Thyroid gland (tissue), 4 donors: ENCODE data around the gene PSMB11. TPM values are rescaled to one million over a fixed set of nuclear protein-coding genes. Genes with fewer than 3 reads are reported as not detected.

Experiments
- DNase-seq, 2 donors: peaks; one replicate each; pipeline ENCODE4 v3.0.0-alpha.2; 2019
- H3K27ac ChIP-seq, 3 donors: fragments of 200-600 bp; sonication (generic); 1 replicate in 2 of 3; 2 replicates in 1 of 3; pipeline ENCODE4 v1.5.1; 2016 to 2019; ENCODE audit warnings: mild to moderate bottlenecking in 1 of 3, moderate library complexity in 1 of 3
- H3K27me3 ChIP-seq: fragments of 200-600 bp; sonication (generic); one replicate; pipeline ENCODE4 v1.5.1; 2019
- H3K36me3 ChIP-seq, 2 donors: fragments of 200-600 bp; sonication (generic); one replicate each; pipeline ENCODE4 v1.5.1; 2016 to 2019
- H3K4me1 ChIP-seq, 2 donors: fragments of 200-600 bp; sonication (generic); one replicate each; pipeline ENCODE4 v1.5.1; 2017 to 2019
- H3K4me3 ChIP-seq, 3 donors: fragments of 200-600 bp; sonication (generic); replicated peaks in 1 of 3; 1 replicate in 2 of 3; 2 replicates in 1 of 3; pipeline ENCODE4 v1.5.1; 2016; ENCODE audit warnings: mild to moderate bottlenecking in 1 of 3
- H3K9me3 ChIP-seq: fragments of 200-600 bp; sonication (generic); one replicate; pipeline ENCODE4 v1.5.1; 2017
- CTCF ChIP-seq, 6 experiments: fragments of 200-600 bp in 3 of 6; fragments of 450-650 bp in 3 of 6; sonication (generic) in 3 of 6; IDR thresholded peaks; one replicate each; pipeline ENCODE4 v1.5.1; 2016 to 2019; ENCODE audit warnings: antibody characterized with exemption in 6 of 6, mild to moderate bottlenecking in 2 of 6, inconsistent platforms in 1 of 6, moderate library complexity in 1 of 6
- POLR2A ChIP-seq, 2 donors: fragments of 450-650 bp; IDR thresholded peaks; one replicate each; pipeline ENCODE4 v1.6.1; 2017; ENCODE audit warnings: antibody characterized with exemption in 2 of 2, mild to moderate bottlenecking in 2 of 2, moderate library complexity in 1 of 2
- WGBS, 2 donors: methylation state at CpG; one replicate each; pipeline ENCODE4 v1.1.5; 2017; 5-methylcytosine and 5-hydroxymethylcytosine counted together
- intact Hi-C: fragments of 100-400 bp; cut with DNase I; formaldehyde crosslinking; loops from one replicate; pipeline ENCODE4 v1.15.1; 2023
- total RNA-seq, 4 donors: library from RNA; depleted of rRNA; stranded (reverse); fragments of >200 nt; gene quantifications; one replicate each; pipeline ENCODE4 v1.2.3, GENCODE V29; 2016

The PSMB11 gene
- total RNA-seq, 4 donors from 2014 or later = not detected

GRCh38 chr14:23085458-23085857, 43.4 kb downstream of the PSMB11 start:
- 90 to 93% methylated on average over 3 of the region's 3 CpGs for WGBS, 2 donors
- H3K36me3 ChIP-seq = peaks cover 49 to 71% of the 10 kb centered on the region in 2 donors
- no peak overlapping the region for H3K27ac ChIP-seq
- no peak overlapping the region for H3K4me3 ChIP-seq
- H3K9me3 ChIP-seq = no peaks in the 10 kb centered on the region
- no peaks in the 10 kb centered on the region for H3K27me3 ChIP-seq
- H3K4me1 ChIP-seq = peaks cover 2 to 8% of the 10 kb centered on the region in 2 donors
- TF ChIP-seq CTCF (IDR thresholded peaks at IDR 0.05) (no peak), POLR2A (IDR thresholded peaks at IDR 0.05) (no peak)
- DNase-seq = no peak
- intact Hi-C loops = no loop called here

DNA sequence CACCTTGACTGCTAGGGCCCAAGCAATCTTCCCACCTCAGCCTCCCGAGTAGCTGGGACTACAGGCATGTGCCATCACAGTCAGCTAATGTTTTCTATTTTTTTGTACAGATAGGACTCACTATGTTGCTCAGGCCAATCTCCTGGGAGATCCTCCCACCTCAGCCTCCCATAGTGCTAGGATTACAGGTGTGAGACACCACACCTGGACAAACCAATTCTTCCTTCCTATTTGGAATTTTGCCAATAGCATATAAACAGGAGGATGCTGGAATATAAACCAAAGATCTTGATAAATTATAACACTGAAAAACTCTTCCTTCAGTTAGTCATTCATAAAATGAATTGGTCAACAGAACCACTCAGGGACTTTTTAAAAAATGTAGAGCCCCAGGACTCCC, 44.6 kb downstream of the PSMB11 start:
- no peak for DNase-seq
- Histone ChIP-seq H3K4me1 (peaks cover 10 to 19% of the 10 kb centered on the region in 2 donors), H3K27ac (no peak overlapping the region), H3K27me3 (no peaks in the 10 kb centered on the region), H3K4me3 (no peak overlapping the region), H3K9me3 (no peaks in the 10 kb centered on the region), H3K36me3 (peaks cover 38 to 60% of the 10 kb centered on the region in 2 donors)
- WGBS, 2 donors = 85 to 100% methylated on average over 1 of the region's 1 CpG
- intact Hi-C loops = no loop called here
- TF ChIP-seq POLR2A (IDR thresholded peaks at IDR 0.05) = no peak
- TF ChIP-seq CTCF (IDR thresholded peaks at IDR 0.05) = no peak

DNA sequence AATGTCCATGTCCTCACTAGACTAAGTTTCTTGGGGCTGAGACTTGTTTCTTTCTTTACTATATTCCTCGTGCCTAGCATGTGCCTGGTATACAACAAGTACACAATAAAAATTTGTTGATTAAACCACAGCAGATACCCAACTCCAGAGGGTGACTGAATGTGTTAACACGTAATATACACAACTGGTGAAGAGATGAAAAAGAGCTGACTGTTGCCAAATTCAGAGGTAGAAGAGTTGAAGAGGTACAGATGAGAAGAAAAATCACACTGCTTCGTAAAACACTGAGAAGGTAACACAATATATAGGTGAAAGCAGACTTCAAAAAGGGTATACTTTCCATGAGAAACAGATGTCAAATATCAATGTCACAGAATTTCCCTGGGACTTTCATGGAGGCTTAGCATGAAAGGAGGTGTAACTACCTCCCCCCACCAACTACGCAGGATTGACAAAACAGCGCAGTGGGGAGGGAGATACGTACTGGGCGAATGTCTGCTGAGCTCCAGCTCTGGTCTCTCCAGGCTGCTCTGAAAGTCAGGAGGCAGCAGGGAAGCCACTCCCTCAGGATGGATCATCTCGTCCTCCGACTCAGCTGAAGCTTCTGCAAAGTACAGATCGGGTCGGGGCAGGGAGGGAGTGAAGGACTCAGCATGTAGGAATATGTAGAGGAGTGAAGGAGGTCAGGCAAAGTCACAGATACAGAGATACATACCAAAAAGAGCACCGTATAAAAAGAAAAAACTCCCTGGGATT, 47.7 kb downstream of the PSMB11 start:
- peak overlapping the region; percentile 28 to 67 (median 57) for H3K27ac ChIP-seq
- peaks cover 46% of the 10 kb centered on the region in 2 donors for H3K36me3 ChIP-seq
- 84 to 85% methylated on average over 12 of the region's 12 CpGs for WGBS, 2 donors
- no peak for DNase-seq
- H3K4me1 ChIP-seq = peaks cover 32 to 39% of the 10 kb centered on the region in 2 donors
- no peak overlapping the region for H3K4me3 ChIP-seq
- intact Hi-C loops = no loop called here
- no peaks in the 10 kb centered on the region for H3K27me3 ChIP-seq
- H3K9me3 ChIP-seq = no peaks in the 10 kb centered on the region
- TF ChIP-seq POLR2A (IDR thresholded peaks at IDR 0.05) = no peak
- no peak for TF ChIP-seq CTCF (IDR thresholded peaks at IDR 0.05)

DNA sequence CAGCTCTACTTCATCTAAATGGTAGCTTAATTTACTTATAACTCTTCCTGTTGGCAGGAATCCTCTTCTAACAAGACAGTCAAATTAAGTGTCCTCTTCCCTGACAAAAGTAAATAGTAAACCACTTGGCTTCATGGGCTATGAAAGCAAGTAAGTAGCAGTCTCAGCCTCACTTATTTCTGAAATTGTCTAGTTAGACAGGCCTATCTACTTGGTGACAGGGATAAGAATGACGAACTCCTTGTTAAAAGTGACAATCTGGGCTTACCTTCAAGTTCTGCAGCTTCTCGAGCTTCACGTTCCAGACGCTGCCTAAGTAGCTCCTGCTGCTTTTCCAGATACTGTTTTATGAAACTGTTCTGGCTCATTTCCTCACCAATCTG, 48.2 kb downstream of the PSMB11 start:
- TF ChIP-seq CTCF (IDR thresholded peaks at IDR 0.05) (no peak), POLR2A (IDR thresholded peaks at IDR 0.05) (no peak)
- intact Hi-C loops = no loop called here
- H3K4me1 ChIP-seq = peaks cover 32 to 39% of the 10 kb centered on the region in 2 donors
- 30 to 36% methylated on average over 4 of the region's 4 CpGs for WGBS, 2 donors
- H3K36me3 ChIP-seq = peaks cover 40 to 42% of the 10 kb centered on the region in 2 donors
- H3K27ac ChIP-seq = peak overlapping the region; percentile 28 to 67 (median 57)
- H3K9me3 ChIP-seq = no peaks in the 10 kb centered on the region
- no peak overlapping the region for H3K4me3 ChIP-seq
- DNase-seq = peak in 1 of 2 donors; percentile 39
- H3K27me3 ChIP-seq = no peaks in the 10 kb centered on the region
